Keratinocyte (primary cell): ENCODE measurements around the gene CREG2. TPM values are rescaled to one million over a fixed set of nuclear protein-coding genes. Genes with fewer than 3 reads are reported as not detected.

Experiments
- DNase-seq: peaks from one replicate; pipeline ENCODE4 v3.0.0-alpha.2; 2011; ENCODE audit warnings: low read depth, missing footprints, low spot score
- FAIRE-seq: peaks from 2 replicates; lab custom pipeline; 2011; peaks lifted over from hg19 to GRCh38; lab: Jason Lieb, UNC
- H2AFZ ChIP-seq: 2 replicates; pipeline ENCODE4 v1.6.0; 2012; ENCODE audit warnings: low read length, control low read depth, inconsistent platforms; ENCODE audit not compliant: control insufficient read depth
- H3K27ac ChIP-seq: 2 replicates; pipeline ENCODE4 v1.5.1; 2011; ENCODE audit warnings: low read length; ENCODE audit not compliant: control insufficient read depth, insufficient read depth
- H3K27me3 ChIP-seq: 3 replicates; pipeline ENCODE4 v1.6.0; 2011; ENCODE audit warnings: low read length; ENCODE audit not compliant: control insufficient read depth, insufficient read depth; ENCODE audit errors: extremely low read depth
- H3K36me3 ChIP-seq, 2 experiments: 2 replicates in 1 of 2; 3 replicates in 1 of 2; pipeline ENCODE4 v1.5.1; 2011; ENCODE audit warnings: low read length in 2 of 2, mild to moderate bottlenecking in 1 of 2; ENCODE audit not compliant: control insufficient read depth in 2 of 2, insufficient read depth in 2 of 2; ENCODE audit errors: extremely low read depth in 1 of 2
- H3K4me1 ChIP-seq: 3 replicates; pipeline ENCODE4 v1.5.1; 2011; ENCODE audit warnings: low read length; ENCODE audit not compliant: control insufficient read depth, insufficient read depth; ENCODE audit errors: extremely low read depth
- H3K4me2 ChIP-seq: 3 replicates; pipeline ENCODE4 v1.6.0; 2011; ENCODE audit warnings: low read depth, low read length; ENCODE audit not compliant: control insufficient read depth, insufficient read depth; ENCODE audit errors: extremely low read depth
- H3K4me3 ChIP-seq, 3 experiments: fragments of 200-600 bp in 1 of 3; sonication (generic) in 1 of 3; 2 replicates in 2 of 3; 3 replicates in 1 of 3; pipeline ENCODE4 v1.5.1; 2011 to 2016; ENCODE audit warnings: low read length in 3 of 3, mild to moderate bottlenecking in 3 of 3, control low read depth in 2 of 3, inconsistent platforms in 1 of 3, low read depth in 1 of 3, mixed read lengths in 1 of 3, mixed run types in 1 of 3, moderate library complexity in 1 of 3; ENCODE audit not compliant: control insufficient read depth in 2 of 3, insufficient read depth in 2 of 3; ENCODE audit errors: extremely low read depth in 1 of 3
- H3K79me2 ChIP-seq: 2 replicates; pipeline ENCODE4 v1.6.0; 2012; ENCODE audit warnings: low read length; ENCODE audit not compliant: control insufficient read depth, insufficient read depth
- H3K9ac ChIP-seq: 3 replicates; pipeline ENCODE4 v1.6.0; 2011; ENCODE audit warnings: low read length; ENCODE audit not compliant: control insufficient read depth, insufficient read depth; ENCODE audit errors: extremely low read depth
- H3K9me1 ChIP-seq: 3 replicates; pipeline ENCODE4 v1.6.0; 2011; ENCODE audit warnings: low read length; ENCODE audit not compliant: control insufficient read depth, insufficient read depth; ENCODE audit errors: extremely low read depth
- H3K9me3 ChIP-seq: 2 replicates; pipeline ENCODE4 v1.5.1; 2012; ENCODE audit warnings: low read depth, low read length; ENCODE audit not compliant: control insufficient read depth
- H4K20me1 ChIP-seq: 3 replicates; pipeline ENCODE4 v1.6.0; 2011; ENCODE audit warnings: low read length; ENCODE audit not compliant: control insufficient read depth, insufficient read depth; ENCODE audit errors: extremely low read depth
- CTCF ChIP-seq, 3 experiments: IDR thresholded peaks in 1 of 3; conservative IDR thresholded peaks in 1 of 3; optimal IDR thresholded peaks in 1 of 3; 2 replicates in 2 of 3; 3 replicates in 1 of 3; pipeline versions ENCODE3 to v1.5.1; 2011; ENCODE audit warnings: low read length in 3 of 3, mild to moderate bottlenecking in 3 of 3, moderate library complexity in 2 of 3, control low read depth in 1 of 3, inconsistent platforms in 1 of 3; ENCODE audit not compliant: insufficient read depth in 2 of 3; ENCODE audit errors: extremely low read depth in 1 of 3
- EZH2 ChIP-seq: IDR thresholded peaks from one replicate; pipeline ENCODE4 v1.6.1; 2012; ENCODE audit warnings: inconsistent platforms, mild to moderate bottlenecking, low read length, moderate library complexity
- dilution Hi-C: fragments of 300-500 bp; cut with MboI; formaldehyde crosslinking; loops from one replicate; pipeline ENCODE4 v1.7.0; 2020; ENCODE audit warnings: low sequenced_read_pairs; ENCODE audit not compliant: extremely low pct_ligation_motif_present
- polyA plus RNA-seq, 5 experiments: library from polyadenylated mRNA; depleted of rRNA in 3 of 5; stranded (reverse) in 3 of 5; stranded (forward) in 1 of 5; unstranded in 1 of 5; fragments of >200 nt; gene quantifications; 1 replicate in 1 of 5; 2 replicates in 3 of 5; 3 replicates in 1 of 5; pipeline versions ENCODE4 v1.2.1 to v1.2.3, GENCODE V29; 2011 to 2012; ENCODE audit warnings: missing spikeins in 2 of 5, low read depth in 1 of 5, low replicate concordance in 1 of 5

CREG2 gene
- polyA plus RNA-seq, 1 donor (not counting 4 experiments of a cell fraction or from before 2014, with no cell fraction given) = 1.7 TPM

GRCh38 chr2:101361522-101361921 lies 25.8 kb downstream of the CREG2 start:
- dilution Hi-C loops = no loop called here
- Histone ChIP-seq H3K9me3 (no peaks in the 10 kb centered on the region), H3K4me2 (peak overlapping the region; percentile 44), H3K27me3 (no peaks in the 10 kb centered on the region), H3K4me3 (no peak overlapping the region), H3K4me1 (peaks cover 39% of the 10 kb centered on the region), H3K79me2 (no peaks in the 10 kb centered on the region), H3K36me3 (no peaks in the 10 kb centered on the region), H3K9ac (no peak overlapping the region), H3K9me1 (no peaks in the 10 kb centered on the region), H4K20me1 (no peaks in the 10 kb centered on the region), H3K27ac (peak overlapping the region; percentile 82), H2AFZ (peak overlapping the region; percentile 67)
- FAIRE-seq (peak; percentile 29), DNase-seq (no peak)
- TF ChIP-seq EZH2 = no peak
- no peak for TF ChIP-seq CTCF (optimal IDR thresholded peaks at IDR 0.05 in 1 of 3, IDR thresholded peaks at IDR 0.05 in 1 of 3, conservative IDR thresholded peaks at IDR 0.05 in 1 of 3; ENCODE audit: extremely low read depth in 1 of 3, insufficient read depth in 2 of 3, low read length in 3 of 3)

- Histone ChIP-seq H3K9me3 (no peaks in the 10 kb centered on the region), H3K27me3 (no peaks in the 10 kb centered on the region), H3K4me2 (peak overlapping the region; percentile 44), H3K4me1 (peaks cover 43% of the 10 kb centered on the region), H3K79me2 (no peaks in the 10 kb centered on the region), H3K9ac (no peak overlapping the region), H3K9me1 (no peaks in the 10 kb centered on the region), H2AFZ (peak overlapping the region; percentile 67), H3K36me3 (no peaks in the 10 kb centered on the region), H4K20me1 (no peaks in the 10 kb centered on the region), H3K4me3 (no peak overlapping the region), H3K27ac (peak overlapping the region; percentile 82)
- dilution Hi-C loops = no loop called here
- no peak for DNase-seq
- TF ChIP-seq CTCF (optimal IDR thresholded peaks at IDR 0.05 in 1 of 3, IDR thresholded peaks at IDR 0.05 in 1 of 3, conservative IDR thresholded peaks at IDR 0.05 in 1 of 3; ENCODE audit: extremely low read depth in 1 of 3, insufficient read depth in 2 of 3, low read length in 3 of 3) (no peak), EZH2 (no peak)
- FAIRE-seq = no peak
Observed at GRCh38 chr2:101361121-101361520, 26.2 kb downstream of the CREG2 start.
